GM12873 (cell line): ENCODE data around the gene ASF1A.

Source experiments
- TF ChIP-seq, protein P1 (sequence below): IDR thresholded peaks from 2 replicates; pipeline ENCODE4 v1.5.1; 2012; ENCODE audit warnings: low read depth, mild to moderate bottlenecking, moderate library complexity, low read length, control low read depth; ENCODE audit not compliant: insufficient read depth; ENCODE audit errors: missing control alignments

Gene ASF1A

DNA sequence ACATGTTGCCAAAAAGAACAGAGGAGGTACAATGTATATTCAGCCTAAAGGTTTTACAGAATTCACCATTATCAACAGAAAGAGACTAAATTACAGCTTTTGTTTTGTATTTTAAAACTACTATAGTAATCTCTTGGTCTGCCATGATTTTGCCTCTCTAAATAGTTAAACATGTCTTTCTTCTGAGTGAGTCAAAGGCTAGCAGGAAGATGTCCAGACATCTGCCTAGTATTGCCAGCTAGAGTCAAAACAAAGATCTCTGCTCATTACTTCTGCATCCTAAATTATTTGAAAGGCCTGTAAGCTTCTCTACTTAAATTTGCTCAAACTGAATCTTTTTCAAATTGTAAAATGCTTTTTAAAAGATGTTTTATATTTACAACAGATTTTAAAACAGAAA, 8.8 kb downstream of the ASF1A start:
- TF ChIP-seq, protein P1, sequence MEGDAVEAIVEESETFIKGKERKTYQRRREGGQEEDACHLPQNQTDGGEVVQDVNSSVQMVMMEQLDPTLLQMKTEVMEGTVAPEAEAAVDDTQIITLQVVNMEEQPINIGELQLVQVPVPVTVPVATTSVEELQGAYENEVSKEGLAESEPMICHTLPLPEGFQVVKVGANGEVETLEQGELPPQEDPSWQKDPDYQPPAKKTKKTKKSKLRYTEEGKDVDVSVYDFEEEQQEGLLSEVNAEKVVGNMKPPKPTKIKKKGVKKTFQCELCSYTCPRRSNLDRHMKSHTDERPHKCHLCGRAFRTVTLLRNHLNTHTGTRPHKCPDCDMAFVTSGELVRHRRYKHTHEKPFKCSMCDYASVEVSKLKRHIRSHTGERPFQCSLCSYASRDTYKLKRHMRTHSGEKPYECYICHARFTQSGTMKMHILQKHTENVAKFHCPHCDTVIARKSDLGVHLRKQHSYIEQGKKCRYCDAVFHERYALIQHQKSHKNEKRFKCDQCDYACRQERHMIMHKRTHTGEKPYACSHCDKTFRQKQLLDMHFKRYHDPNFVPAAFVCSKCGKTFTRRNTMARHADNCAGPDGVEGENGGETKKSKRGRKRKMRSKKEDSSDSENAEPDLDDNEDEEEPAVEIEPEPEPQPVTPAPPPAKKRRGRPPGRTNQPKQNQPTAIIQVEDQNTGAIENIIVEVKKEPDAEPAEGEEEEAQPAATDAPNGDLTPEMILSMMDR, result no peak

DNA sequence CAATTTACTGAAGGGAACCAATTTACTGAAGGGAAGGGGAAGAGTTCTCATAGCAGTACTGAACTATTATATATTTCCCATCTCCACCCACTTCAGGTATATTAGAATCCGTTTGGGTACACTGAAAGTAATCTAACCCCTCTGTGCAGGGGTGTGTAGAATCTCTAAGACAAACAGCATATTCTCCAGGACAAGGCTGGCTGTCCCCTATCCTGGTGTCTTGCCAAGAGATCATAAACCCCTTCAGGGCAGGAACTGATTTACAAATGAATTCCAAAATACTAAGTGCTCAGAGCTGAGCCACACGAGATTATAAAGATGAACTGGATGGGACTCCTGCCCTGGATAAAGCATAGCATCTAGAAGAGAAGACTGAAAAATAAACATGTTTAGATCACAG, 9.2 kb downstream of the ASF1A start:
- TF ChIP-seq, protein P1, result no peak

DNA sequence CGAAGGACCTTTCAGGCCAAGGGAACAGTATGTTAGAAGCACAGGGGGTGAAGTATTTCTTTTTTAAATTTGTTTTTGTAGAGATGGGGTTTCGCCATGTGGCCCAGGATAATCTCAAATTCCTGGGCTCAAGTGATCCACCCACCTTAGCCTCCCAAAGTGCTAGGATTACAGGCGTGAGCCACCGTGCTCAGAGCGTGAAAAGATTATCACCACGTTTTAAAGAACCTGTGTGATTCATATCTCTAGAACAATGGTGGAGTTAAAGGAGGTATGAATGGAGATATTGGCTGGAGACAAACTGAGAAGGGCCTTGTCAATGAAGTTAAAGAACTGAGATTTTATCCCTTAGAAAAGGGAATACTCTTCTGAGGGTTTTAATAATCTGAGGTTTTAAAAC, 9.7 kb downstream of the ASF1A start:
- TF ChIP-seq, protein P1, result no peak

DNA sequence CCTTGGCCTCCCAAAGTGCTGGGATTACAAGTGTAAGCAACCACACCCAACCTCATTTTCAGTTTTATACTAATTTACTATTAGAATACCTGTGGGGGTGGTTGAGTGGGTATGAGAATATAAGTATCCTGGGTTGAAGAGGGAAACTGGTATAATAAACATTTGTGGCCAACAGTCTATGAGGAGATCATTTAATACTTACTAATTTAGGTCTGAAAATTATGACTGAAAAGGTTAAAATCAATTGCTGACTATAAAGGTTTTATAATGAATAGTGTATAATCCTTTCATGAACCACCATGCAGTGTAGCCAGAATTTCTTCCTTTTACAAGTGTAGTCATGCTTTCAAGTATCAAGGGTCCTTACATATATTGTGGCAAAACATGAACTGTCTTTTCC, 11.1 kb downstream of the ASF1A start:
- TF ChIP-seq, protein P1, result no peak

DNA sequence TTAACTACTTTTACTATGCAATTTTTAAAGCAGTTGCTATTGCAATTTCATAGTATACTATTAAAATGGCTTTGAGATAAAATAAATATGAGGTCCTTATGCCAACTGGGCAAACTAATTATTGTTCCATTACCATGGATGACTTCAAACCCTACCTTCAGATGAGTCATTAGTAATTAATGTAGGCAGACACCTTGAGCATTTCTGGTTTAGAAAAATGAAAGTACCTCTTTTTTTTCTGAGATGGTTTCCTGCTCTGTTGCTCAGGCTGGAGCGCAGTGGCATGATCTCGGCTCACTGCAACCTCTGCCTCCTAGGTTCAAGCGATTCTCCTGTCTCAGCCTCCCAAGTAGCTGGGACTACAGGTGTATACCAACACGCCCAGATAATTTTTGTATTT, 11.9 kb downstream of the ASF1A start:
- TF ChIP-seq, protein P1, result no peak

DNA sequence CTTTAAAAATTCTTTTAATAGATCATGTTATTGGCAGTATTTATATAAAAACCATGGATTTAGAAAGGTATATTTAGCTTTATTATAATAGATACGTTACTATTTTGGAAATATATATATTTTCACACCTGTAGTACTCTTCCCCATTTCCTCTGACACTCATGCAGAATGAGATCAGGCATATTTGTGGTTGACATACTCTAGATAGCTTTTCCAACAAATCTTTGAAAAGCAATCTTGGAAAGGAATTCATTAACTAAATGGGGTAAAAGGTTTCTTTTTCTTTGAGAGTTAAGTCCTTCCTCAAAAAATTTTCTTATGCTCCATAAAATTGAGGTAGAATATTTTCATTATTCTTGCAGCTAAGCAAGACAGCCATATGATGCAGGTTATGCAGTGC, 14.5 kb downstream of the ASF1A start:
- TF ChIP-seq, protein P1, result no peak

DNA sequence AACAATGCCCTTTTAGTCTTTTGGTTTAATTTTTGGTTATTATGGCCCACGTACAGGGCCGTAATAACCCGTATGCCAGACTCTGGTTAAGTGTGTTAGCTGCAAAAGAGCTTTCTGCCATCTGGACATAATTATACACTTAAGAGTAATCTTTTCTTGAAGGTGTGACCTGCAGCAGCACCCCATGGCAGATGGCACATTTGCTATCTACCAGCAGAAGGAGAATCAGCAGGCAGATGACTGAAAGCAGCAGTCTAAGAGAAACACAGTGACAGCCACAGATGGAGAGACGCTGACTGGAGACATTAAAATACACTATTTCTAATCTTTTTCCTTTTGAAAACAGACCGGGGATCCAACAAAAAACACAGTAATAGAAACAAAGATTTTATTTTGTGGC, 18.7 kb downstream of the ASF1A start:
- TF ChIP-seq, protein P1, result no peak
